ENCODE measurements around the gene CIB4. TPM values are rescaled to one million over a fixed set of nuclear protein-coding genes. Genes with fewer than 3 reads are reported as not detected.

The CIB4 gene
- total and polyA plus RNA-seq, 2 experiments from 2014 or later = not detected

- Histone ChIP-seq H3K79me2 (ENCODE audit: insufficient read depth) (no peaks in the 10 kb centered on the region), H3K9ac (no peak overlapping the region), H3K4me1 (ENCODE audit: insufficient read depth) (no peaks in the 10 kb centered on the region), H2AFZ (no peak overlapping the region), H3K27ac (no peak overlapping the region), H4K20me1 (ENCODE audit: insufficient read depth) (no peaks in the 10 kb centered on the region), H3K36me3 (ENCODE audit: low read depth) (no peaks in the 10 kb centered on the region), H3K4me3 (no peak overlapping the region), H3K9me2 (ENCODE audit: insufficient read depth) (no peaks in the 10 kb centered on the region), H3K27me3 (replicated peaks; ENCODE audit: insufficient read depth) (peaks cover 76% of the 10 kb centered on the region), H3K4me2 (ENCODE audit: unreplicated experiment) (no peak overlapping the region), H3K9me3 (ENCODE audit: low read depth) (no peaks in the 10 kb centered on the region), H3F3A (ENCODE audit: insufficient read depth) (no peaks in the 10 kb centered on the region)
- in situ Hi-C loops (cut with MboI) = no loop called here
- TF ChIP-seq EZH2phosphoT487 (IDR thresholded peaks at IDR 0.05; ENCODE audit: insufficient read depth, low read depth) = no peak
- no peak for TF ChIP-seq EZH2 (IDR thresholded peaks at IDR 0.05; ENCODE audit: insufficient read depth, poor library complexity, severe bottlenecking)
- no peak for DNase-seq
- WGBS, 2 experiments (ENCODE audit: low coverage in 1 of 2, low lambda C conversion rate in 2 of 2, missing lambda C conversion rate in 2 of 2) = 44 to 48% methylated on average over 10 of the region's 10 CpGs
Observed at GRCh38 chr2:26615336-26615859, 25.8 kb downstream of the CIB4 start.

- Histone ChIP-seq H3K4me1 (ENCODE audit: insufficient read depth) (no peaks in the 10 kb centered on the region), H3K36me3 (ENCODE audit: low read depth) (no peaks in the 10 kb centered on the region), H3K27me3 (replicated peaks; ENCODE audit: insufficient read depth) (peaks cover 74% of the 10 kb centered on the region), H4K20me1 (ENCODE audit: insufficient read depth) (no peaks in the 10 kb centered on the region), H3K9ac (no peak overlapping the region), H3K4me3 (no peak overlapping the region), H2AFZ (no peak overlapping the region), H3K27ac (no peak overlapping the region), H3F3A (ENCODE audit: insufficient read depth) (no peaks in the 10 kb centered on the region), H3K9me3 (ENCODE audit: low read depth) (no peaks in the 10 kb centered on the region), H3K9me2 (ENCODE audit: insufficient read depth) (no peaks in the 10 kb centered on the region), H3K79me2 (ENCODE audit: insufficient read depth) (no peaks in the 10 kb centered on the region), H3K4me2 (ENCODE audit: unreplicated experiment) (no peak overlapping the region)
- in situ Hi-C loops (cut with MboI) = no loop called here
- no peak for DNase-seq
- TF ChIP-seq EZH2 (IDR thresholded peaks at IDR 0.05; ENCODE audit: insufficient read depth, poor library complexity, severe bottlenecking) (no peak), EZH2phosphoT487 (IDR thresholded peaks at IDR 0.05; ENCODE audit: insufficient read depth, low read depth) (no peak)
- WGBS, 2 experiments (ENCODE audit: low coverage in 1 of 2, low lambda C conversion rate in 2 of 2, missing lambda C conversion rate in 2 of 2) = 72% methylated on average over 18 of the region's 18 CpGs
Observed at GRCh38 chr2:26614216-26615138, 26.7 kb downstream of the CIB4 start.

DNA sequence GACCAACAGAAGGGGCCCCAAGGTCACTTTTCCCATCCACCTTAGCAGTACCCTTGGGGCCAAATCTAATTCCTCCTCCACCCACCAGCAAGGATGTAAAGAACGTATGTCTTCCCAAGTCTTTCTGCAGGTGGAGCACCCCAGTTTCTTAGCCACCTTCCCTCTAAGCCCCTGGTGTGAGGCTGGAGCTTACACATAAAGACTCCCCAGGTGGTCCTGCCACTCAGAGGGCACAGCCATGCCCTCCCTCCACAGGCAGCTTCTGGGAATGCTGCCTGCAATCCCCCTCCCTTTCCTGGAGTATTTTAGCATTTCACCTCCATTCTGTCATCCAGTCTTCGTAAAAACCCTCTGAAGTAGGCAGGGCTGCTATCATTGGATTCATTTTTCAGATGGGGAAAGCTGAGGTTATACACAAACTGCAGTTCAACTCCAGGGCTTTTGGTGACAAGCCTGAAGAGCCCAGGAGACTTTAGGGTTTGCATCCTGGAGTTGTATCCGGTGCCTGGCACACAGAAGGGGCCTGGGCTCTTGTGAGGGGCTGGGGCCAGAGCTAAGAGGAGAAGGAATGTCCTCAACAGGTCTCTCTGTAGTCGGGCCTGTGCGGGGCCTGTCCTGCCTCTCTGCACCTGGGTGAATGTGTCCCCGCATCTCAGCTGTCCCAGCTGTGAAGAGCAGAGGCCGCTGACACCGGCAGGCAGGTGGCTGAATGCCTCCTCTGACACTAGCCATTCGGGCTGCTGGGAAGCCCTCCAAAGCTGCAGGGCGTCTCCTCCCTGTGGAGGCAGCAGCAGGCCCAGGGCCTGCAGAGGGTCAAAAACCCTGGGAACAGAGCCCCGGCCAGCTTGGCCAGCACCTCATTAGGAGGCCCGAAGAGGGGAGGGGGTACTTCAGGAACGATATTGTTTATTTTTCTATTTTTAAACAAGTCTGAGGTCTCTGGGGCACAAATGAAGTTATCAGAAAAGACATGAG is 27.6 kb downstream of the CIB4 start:
- Histone ChIP-seq H4K20me1 (ENCODE audit: insufficient read depth) (no peaks in the 10 kb centered on the region), H3F3A (ENCODE audit: insufficient read depth) (no peaks in the 10 kb centered on the region), H3K4me2 (ENCODE audit: unreplicated experiment) (no peak overlapping the region), H3K9me2 (ENCODE audit: insufficient read depth) (no peaks in the 10 kb centered on the region), H3K79me2 (ENCODE audit: insufficient read depth) (no peaks in the 10 kb centered on the region), H3K36me3 (ENCODE audit: low read depth) (no peaks in the 10 kb centered on the region), H3K4me1 (ENCODE audit: insufficient read depth) (no peaks in the 10 kb centered on the region), H2AFZ (no peak overlapping the region), H3K27ac (no peak overlapping the region), H3K27me3 (replicated peaks; ENCODE audit: insufficient read depth) (peaks cover 68% of the 10 kb centered on the region), H3K4me3 (no peak overlapping the region), H3K9ac (no peak overlapping the region), H3K9me3 (ENCODE audit: low read depth) (no peaks in the 10 kb centered on the region)
- DNase-seq = no peak
- 39 to 46% methylated on average over 12 to 13 of the region's 13 CpGs for WGBS, 2 experiments (ENCODE audit: low coverage in 1 of 2, low lambda C conversion rate in 2 of 2, missing lambda C conversion rate in 2 of 2)
- TF ChIP-seq EZH2 (IDR thresholded peaks at IDR 0.05; ENCODE audit: insufficient read depth, poor library complexity, severe bottlenecking) (no peak), EZH2phosphoT487 (IDR thresholded peaks at IDR 0.05; ENCODE audit: insufficient read depth, low read depth) (no peak)
- in situ Hi-C loops (cut with MboI) = no loop called here

All from GM23248 (cell line).